Activated CD8-positive, alpha-beta memory T cell treated with anti-CD3 and anti-CD28 coated beads for 1 hour (primary cell): Measurements from ENCODE around the gene SCYGR4.
"Not testable (repeated sequence)": the region's sequence is repeated elsewhere in the genome, so short reads cannot be mapped to it uniquely, and the experiment has no call there.

Experiments
- DNase-seq, 2 donors: peaks; one replicate each; pipeline ENCODE4 v3.0.0-alpha.2; 2020; ENCODE audit warnings: low read depth in 1 of 2; ENCODE audit errors: extremely low read depth in 1 of 2

SCYGR4 gene

DNA sequence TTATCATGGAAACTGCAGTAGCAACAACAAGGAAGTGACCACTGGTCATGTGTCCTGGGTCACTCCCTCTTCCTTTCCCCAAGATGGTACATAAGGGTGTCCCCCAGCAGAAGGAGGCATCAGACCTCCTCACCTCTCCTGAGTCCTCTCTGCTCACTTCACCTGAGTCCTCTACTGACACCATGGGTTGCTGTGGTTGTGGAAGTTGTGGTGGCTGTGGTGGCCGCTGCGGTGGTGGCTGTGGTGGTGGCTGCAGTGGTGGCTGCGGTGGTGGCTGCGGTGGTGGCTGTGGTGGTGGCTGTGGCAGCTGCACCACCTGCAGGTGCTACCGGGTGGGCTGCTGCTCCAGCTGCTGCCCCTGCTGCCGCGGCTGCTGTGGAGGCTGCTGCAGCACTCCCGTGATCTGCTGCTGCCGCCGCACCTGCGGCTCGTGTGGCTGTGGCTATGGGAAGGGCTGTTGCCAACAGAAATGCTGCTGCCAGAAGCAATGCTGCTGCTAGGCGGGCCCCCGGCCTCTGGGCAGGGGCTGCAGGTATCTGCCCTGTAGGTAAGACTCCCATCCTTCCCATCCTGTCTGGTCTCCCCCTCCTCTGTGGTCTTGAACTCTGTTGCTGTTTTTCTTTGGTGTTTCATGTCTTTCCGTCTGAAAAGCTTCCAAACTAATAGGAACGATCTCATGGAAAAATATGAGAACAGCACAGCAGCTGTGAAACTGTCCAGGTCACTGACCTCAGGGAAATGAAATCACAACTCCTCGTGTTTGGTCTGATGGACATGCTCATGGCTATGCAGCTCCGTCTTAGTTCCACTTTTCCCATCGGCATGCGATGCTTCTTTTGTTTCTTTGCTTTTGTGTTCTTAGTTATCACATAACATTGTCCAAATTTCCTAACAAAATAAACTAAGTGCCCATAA, at the start of gene SCYGR4:
TSS of gene SCYGR4 (plus strand) at position 183 of the 915 bp plus-strand sequence. CDS start at position 183, 0 bp downstream.
- DNase-seq: no peak

DNA sequence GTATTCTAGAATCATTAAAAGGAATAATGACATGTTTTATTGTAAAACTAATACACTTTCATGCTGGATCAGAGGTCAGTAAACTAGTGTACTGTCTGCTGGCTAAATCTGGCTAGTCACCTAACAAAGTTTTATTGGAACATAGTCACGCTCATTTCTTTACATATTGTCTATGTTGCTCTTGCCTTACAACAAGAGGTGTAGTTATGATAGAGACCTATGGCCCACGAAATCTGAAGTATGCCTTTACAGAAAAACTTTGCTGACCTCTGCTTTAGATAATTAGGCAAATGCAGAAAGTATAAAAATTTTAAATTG, 48.5 kb upstream of the SCYGR4 start:
- no peak for DNase-seq

GRCh38 chr2:227570615-227571014, 46.7 kb upstream of the SCYGR4 start:
- no peak for DNase-seq

DNA sequence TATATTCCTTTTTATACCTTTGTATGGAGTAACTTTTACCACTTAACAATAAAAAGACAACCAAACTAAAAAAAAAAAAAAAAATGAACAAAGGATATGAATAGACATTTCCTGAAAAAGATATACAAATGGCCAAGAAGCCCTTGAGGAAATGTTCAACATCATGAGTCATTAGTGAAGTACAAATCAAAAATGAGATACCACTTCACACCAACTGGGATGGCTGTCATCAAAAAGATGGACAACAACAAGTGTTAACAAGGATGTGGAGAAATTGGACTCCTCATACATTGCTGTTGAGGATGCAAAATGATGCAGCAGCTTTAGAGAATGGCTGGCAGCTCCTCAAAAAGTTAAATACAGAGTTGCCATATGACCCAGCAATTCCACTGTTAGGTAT, 41.2 kb upstream of the SCYGR4 start:
- no peak for DNase-seq

DNA sequence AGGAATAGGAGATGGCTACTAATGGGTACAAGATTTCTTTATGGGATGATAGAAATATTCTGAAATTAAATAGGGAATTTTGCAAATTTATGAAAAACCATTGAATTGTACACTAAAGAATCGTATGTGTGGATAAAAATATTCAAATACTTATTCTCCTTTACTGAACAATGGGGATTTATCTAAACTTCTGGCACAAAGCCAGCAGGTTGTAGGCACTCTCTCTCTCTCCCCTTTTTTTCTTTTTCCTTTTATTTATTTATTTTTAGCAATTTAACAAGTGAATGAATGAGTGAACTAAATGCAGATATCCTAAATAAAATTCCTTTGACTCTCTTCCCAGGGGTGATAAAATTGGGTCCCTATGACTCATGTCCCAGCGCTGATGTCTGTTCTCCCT, 40.5 kb upstream of the SCYGR4 start:
- no peak for DNase-seq

DNA sequence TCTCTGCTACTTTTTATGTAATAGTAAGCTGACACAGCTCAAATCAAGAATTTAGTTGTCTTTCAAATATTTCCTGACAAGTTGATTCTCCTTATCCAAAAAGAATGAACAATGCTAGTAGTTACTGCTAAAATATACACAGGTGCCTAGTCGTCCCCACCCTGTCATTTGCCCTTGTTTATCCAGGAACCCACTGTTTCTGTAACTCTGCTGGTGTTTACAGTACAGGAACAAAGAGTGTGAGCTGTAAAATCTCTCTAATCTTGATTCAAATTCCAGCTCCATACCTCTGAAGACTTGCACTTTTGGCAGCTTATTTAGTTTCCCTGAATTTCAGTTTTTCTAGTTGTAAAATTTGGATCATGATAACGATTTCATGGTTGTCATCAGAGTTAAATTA, 39.7 kb upstream of the SCYGR4 start:
- no peak for DNase-seq

DNA sequence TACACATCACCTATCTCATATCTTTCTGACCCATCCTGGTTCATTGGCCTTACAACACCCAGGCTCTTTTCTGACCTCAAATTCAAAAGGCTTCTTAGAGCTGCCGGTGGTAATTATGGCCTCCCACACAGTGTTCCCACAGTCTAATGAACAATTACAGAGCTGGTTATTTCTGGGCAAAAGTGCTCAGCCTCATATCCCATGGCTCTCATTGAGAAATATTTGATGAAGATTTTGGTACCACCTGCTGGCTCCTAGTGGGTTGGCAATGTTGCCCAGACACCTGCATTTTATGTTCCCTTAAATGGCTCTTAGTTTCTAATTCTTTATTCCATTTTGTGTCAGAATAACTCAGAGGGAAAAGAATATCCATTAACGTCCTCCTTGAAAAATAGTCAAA, 38.7 kb upstream of the SCYGR4 start:
- no peak for DNase-seq

GRCh38 chr2:227579791-227580190, 37.5 kb upstream of the SCYGR4 start:
- DNase-seq: no peak

DNA sequence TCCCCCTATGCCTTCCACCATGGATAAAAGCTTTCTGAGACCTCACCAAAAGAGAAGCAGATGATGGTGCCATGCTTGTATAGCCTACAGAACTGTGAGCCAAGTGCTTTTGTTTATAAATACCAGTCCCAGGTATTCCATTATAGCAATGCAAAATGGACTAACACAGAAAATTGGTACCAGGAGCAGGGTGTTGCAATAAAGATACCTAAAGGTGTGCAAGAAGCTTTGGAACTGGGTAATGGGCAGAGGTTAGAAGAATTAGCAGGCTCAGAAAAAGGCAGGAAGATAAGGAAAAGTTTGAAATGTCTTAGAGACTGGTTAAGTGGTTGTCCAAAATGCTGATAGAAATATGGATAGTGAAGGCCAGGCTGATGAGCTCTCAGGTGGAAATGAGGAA, 34.9 kb upstream of the SCYGR4 start:
- DNase-seq: no peak

DNA sequence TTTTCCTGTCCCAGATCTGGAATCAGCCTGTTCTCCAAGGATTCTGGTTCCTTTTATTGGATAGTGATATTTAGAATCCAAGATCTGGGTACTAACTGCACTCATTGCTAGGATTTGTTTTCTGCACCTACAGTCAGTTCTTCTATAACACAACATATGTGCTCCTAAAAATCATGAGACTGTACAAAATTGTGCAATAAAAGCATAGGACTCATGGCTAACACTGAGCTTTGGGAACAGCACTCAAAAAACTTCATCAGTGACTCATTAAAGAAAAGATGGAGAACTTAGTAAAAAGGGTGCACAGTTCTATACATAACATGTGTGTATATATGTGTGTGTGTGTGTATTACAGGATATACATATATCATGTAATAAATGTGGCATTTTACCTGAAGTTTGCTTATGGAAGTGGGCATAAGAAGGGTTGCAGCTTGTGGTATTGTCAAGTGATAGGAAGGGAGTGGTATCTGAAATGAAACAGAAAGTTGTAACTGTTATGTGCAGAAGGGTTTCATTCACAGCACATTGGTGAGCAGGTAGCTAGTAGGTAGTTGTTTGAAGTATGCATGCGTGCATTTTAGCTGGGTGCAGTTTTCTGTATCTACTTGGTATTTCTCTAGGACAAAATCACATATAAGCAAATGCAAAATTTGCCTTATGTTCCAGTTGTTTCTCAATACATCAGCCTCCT, 24.5 kb upstream of the SCYGR4 start:
- no peak for DNase-seq

DNA sequence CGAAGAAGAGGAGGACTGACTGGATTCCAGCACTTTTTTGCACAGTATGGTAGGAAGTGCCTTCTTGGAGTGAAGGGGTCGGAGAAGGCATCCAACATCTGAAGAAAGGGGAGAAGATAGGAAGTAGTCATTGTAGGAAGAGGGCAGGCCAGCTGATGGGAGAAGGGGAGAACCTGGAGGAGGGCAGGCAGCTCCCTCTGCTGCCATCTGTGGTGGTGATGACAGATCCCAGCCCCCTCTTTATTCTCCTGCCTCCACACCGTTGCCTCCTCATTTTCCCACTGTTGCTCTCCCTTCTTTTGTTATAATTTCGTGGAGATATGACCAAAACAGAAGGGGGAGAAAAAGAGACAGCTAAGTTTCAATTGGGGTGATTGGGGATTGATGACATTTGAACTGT, 21.5 kb upstream of the SCYGR4 start:
- no peak for DNase-seq

DNA sequence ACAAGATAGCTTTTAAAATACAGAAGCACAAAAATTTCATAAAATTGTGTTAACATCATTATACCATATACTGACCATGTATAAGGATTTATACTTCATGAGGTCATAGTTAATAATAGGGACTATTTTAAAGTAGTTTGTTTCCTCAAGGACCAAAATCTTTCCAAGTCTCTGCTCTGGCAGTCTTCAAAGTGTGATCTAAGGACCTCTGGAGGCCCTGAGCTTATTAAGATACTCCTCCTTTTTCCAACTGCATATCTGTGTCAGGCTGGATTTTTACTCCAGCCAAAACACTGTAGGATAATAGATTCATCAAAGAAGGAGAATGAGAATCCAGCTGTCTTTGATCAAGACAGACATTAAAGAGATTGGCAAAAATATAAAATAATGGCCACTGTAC, 20.3 kb upstream of the SCYGR4 start:
- DNase-seq: no peak

GRCh38 chr2:227597998-227598397, 19.3 kb upstream of the SCYGR4 start:
- no peak for DNase-seq

GRCh38 chr2:227598835-227599503, 18.3 kb upstream of the SCYGR4 start, which contains the start of gene SCYGR2:
Gene SCYGR2 (plus strand): TSS chr2:227598893. CDS start chr2:227598893, 0 bp downstream.
- not testable (repeated sequence) for DNase-seq

- DNase-seq: no peak
Observed at GRCh38 chr2:227602358-227602757, 14.9 kb upstream of the SCYGR4 start.

- DNase-seq: no peak
Observed at GRCh38 chr2:227606476-227606875, 10.8 kb upstream of the SCYGR4 start.

- no peak for DNase-seq
Observed at GRCh38 chr2:227607941-227608340, 9.4 kb upstream of the SCYGR4 start.

DNA sequence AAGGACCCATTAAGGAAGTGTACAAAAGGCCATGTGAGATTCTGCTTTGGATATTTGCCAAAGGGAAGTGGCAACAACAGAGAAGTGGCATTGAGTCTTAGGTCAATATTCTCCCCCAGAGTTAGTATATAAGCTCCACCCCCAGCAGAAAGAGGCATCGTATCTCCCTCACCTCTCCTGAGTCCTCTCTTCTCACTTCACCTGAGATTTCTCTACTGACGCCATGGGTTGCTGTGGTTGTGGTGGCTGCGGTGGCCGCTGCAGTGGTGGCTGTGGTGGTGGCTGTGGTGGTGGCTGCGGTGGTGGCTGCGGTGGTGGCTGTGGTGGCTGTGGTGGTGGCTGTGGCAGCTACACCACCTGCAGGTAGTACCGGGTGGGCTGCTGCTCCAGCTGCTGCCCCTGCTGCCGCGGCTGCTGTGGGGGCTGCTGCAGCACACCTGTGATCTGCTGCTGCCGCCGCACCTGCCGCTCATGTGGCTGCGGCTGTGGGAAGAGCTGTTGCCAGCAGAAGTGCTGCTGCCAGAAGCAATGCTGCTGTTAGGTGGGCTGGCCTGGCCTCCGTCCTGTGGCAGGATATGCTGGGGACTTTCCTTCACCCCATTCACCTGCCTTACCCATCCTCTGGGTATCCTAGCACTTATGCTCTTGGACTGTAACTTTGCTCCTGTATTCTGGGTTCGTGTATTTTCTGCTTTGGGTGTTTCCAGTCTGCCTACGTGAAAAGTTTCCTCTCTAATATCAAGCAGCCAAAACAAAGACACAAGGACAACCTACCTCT, 8.5 kb upstream of the SCYGR4 start:
- DNase-seq: no peak

- no peak for DNase-seq
Observed at GRCh38 chr2:227610123-227610522, 7.2 kb upstream of the SCYGR4 start.

DNA sequence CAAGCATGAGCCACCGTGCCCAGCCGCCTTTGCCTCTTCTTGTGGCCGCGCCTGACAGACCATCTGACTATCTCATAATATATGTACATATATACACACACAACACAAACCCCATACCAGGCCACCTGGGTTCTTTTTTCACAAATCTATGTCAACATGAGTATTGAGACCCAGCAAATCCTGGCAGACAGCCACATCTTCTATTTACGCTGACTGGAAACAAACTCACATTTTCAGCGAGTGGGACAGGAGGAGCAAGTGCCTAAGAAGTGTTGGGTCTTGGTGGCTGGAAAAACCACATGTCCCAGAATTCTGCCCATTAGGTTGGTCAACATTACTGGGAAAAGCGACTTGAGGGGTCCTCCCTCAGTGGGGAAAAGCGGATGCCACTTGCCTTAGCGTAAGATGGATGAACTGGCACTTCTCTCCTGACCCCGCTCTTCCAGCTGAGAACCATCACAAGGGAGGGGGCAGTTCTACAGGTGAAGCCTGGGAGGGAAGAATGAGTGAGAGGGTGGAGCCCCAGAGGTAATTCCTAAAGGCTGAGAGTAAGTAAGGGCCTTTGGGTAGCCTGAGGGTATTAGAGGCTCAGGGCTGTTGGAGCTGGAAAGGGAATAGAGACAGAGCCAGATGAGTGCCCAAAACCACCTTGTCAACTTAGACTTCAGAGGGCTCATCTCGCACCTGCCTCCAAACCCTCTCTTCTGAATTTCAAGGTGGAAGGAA, 4.6 kb upstream of the SCYGR4 start:
- no peak for DNase-seq
